ENCODE results near the gene PCBD2.

DNA sequence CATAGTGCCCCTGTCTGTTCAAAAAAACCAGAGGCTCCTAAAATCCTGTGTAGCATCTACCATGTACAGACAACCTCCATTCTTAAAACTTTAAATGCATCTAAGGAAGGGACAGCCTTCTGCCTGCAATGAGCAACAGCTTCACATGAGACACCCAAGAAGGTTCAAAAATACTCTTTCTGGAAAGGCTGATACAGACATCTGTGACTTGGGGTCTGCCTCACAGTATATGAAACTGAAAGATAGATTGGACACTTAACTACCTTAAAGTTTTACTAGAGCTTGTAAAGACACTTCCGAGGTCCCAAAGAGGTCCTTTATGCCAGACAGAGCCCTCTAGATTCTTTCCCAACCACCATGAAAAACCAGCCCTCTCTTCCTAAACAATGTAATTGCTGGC is 34.6 kb downstream of the PCBD2 start:
- TF ChIP-seq EZH2 (IDR thresholded peaks at IDR 0.05; ENCODE audit: insufficient read depth, poor library complexity, severe bottlenecking), result no peak
- TF ChIP-seq EZH2phosphoT487 (IDR thresholded peaks at IDR 0.05; ENCODE audit: insufficient read depth, low read depth), result no peak
